HCEC 1CT (cell line): ENCODE results near the gene FBXO9.
"Not testable (repeated sequence)": the region's sequence is repeated elsewhere in the genome, so short reads cannot be mapped to it uniquely, and the experiment has no call there.

Experiments used
- DNase-seq: peaks from one replicate; pipeline ENCODE4 v3.0.0-alpha.2; 2017

FBXO9 gene

GRCh38 chr6:53048431-53049195 is 16.6 kb upstream of the FBXO9 start:
- DNase-seq, result peak; percentile 92

DNA sequence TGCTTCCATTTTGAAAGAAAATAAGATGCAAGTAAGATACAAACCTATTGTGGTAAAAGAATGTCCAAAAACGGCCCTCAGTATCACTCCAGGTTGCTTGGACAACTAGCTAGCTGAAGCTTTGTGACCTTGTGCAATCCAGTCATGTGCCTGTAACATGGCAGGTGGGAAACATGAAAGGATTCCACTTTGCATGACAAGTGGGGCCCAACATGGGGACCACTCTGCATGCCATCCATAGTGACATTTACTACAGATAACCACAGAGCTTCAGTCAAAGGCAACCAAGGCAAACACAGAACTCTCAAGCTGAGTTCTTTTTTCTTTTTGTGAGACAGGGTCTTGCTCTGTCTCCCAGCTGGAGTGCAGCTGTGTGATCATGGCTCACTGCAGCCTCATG is 15.8 kb upstream of the FBXO9 start:
- no peak for DNase-seq

DNA sequence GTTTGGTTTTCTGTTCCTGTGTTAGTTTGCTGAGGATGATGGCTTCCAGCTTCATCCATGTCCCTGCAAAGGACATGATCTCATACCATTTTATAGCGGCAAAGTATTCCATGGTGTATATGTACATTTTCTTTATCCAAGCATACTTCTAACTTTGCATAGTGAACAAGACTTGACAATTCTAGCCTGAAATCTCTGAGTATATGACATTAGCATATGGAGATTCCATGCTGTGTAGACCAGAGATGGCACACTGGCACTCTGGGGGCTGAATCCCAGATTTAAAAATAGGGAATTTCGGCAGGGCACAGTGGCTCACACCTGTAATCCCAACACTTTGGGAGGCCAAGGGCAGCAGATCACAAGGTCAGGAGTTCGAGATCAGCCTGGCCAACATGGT is 13.1 kb upstream of the FBXO9 start:
- not testable (repeated sequence) for DNase-seq

- no peak for DNase-seq
Measured at GRCh38 chr6:53054532-53054931, 10.7 kb upstream of the FBXO9 start.

GRCh38 chr6:53055873-53056272 is 9.3 kb upstream of the FBXO9 start:
- no peak for DNase-seq

DNA sequence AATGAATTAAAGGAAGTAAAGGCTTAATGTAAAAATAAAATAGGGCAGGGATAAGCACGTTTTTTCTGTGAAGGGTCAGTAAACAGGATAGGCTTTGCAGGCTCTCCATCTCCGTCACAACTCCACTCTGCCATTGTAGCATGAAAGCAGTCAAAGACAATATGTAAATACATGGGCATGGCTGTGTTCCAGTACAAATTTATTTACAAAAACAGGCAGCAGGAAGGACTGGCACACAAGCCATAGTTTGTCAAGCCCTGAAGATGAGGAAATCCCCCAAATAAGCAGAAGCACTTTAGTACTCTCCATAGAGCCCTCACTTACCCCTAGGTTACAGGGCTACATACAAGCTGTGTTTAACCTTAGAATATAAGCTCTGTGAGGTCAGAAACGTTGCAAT is 8.9 kb upstream of the FBXO9 start:
- DNase-seq, result no peak

DNA sequence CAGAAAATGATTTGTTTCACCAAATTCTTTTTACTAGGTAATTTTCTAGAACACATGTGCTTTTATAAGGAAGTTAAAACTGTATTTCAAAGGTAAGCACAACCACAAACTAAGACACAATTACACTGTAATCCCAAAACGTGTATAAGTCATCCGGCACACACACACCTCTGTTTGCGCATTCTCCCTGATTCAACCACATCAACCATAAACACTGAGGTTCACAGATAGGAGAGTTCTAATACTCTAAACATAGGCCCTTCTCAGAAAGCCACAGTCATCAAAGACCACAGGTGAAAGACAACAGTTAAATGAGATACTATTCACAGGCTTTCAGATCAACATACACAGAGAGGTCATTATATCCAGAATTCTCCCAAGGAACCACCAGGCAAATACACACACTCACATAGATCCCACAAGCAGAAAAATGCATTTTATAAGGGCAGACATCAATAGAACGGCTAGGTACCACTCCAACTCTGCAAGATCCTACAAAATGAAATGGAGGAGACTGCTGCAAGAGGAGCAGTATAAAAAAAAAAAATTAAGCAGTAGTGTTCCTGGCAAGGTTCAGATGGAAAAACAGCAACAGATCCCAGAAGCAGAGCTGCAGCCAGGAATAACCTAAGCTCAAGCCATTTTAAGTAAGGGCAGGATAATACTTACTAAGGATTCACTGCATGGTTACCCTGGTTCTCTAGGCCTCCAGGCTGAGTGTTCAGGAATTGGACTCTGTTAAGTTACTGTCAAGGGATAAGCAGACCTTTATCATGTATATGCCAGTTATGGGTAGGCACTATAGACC is 6.6 kb upstream of the FBXO9 start:
- no peak for DNase-seq

DNA sequence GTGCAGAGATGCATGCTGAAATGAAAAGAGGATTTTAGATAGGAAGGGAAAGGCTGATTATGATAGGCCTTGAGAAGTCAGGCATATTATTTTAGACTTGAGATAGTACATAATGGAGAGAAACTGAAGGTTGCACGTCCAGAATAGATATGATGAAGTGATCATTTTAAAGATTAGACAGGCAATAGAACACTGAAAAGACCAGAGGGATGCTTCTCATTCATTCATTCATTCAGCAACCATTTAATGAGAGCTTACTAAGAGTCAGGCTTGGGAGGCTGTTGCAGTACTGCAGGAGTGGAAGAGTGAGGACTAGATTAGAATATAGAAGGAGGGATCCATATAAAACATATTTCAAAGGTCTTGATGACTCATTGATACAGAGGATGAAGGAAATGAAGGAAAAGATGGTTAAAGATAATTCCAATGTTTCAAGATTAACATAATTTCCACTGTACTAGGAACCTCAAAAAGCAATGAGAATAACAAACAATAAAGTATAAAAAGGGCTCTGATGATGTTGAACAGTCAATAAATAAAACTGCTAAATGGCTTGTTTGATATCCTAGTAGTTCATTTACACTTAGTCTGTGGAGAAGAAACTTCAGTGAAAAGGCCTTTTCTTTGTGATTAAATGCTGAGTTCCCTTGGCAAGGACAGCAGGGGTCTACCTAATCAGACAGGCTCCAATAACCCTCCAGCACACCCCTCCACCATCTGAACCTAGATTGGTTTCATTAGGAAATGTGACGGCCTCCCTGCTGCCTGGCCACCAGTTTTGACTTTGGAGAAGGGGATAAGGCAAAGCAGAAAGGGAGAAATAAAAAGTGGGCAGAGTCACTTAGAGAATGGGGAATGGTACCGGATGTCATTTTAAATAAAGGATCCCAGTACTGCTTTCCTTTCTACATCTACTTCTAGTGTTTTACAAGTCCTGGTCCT is 5.3 kb upstream of the FBXO9 start:
- no peak for DNase-seq

DNA sequence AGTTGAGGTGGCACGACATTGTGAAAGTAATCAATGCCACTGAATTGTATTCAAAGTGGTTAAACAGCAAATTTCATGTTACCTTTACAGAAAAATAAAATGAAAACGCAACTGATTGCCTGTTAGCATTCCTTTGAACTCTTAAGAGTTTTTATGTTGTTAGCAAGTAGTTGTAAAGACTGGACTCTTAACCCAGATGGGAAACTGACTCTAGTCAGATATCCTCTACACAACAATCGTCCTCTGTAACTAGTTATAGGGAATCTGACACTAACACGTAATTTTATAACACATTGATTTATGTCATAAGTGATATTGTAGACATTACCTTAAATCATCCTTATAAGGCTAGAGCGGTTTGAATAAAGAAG is 3.0 kb upstream of the FBXO9 start:
- no peak for DNase-seq

GRCh38 chr6:53064255-53064654 is 949 bp upstream of the FBXO9 start:
- DNase-seq, result not testable (repeated sequence)

GRCh38 chr6:53064726-53065265 is 408 bp upstream of the FBXO9 start:
- DNase-seq, result peak; percentile 98

GRCh38 chr6:53066077-53066417 is 843 bp downstream of the FBXO9 start:
- DNase-seq, result peak; percentile 38

DNA sequence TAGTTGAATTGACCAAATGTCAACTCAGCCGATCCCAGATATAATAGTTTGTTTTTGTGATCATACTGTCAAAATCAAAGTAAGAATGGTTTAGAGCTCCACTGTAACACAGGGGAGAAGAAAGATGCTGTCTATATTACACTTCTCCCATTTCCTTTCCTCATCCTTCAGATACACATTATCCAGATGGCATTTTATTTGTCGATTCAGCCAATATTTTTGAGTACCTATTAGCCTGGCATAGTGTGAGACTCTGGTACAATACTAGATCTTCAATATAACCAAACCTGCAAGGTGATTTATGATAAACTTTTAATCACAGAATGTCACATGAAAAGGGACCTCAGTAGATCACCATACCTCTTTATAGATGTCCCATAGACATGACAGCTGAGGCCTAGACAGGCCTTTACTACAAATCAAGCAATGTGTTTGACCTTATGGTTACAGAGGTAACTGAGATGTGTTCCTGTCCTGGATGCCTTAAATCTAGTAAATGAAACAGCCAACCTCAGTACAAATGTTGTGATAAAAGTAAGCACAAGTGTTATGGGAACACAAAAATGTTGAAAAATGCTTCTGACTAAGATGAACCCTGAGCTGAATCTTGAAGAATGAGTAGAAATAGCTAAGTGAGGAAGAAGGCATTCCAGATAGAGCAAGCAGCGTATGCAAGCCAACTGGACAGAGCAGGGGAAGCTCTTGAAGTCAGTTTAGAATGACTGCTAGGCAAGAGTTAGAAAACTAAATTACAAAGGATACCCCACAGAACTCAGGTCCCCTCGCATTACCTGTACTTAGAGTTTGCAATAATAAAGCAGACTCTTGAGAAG is 1.9 kb downstream of the FBXO9 start:
- DNase-seq, result no peak

DNA sequence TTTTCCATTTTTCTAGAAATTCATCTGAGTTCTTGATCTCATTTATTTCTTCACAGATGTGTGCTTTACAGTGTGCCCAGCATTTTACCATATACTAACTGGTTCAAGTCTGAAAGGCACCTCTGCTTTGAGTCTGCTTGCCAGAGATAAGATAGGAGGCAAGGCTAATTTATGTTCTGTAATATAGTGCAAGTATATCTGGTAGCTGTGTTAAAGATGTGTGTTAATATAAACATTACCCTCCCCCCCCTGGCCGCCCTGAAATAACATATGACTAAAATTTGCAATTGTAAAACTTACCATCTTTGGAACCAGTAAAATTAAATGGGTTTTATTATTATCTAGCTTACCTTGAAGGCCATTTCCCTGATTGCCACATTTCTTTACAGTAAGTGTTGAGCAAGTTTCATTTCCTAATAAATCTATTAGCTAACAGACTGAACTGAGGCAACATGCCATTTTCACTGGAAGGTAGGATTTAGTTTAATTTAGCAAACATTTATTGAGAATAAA is 2.7 kb downstream of the FBXO9 start:
- no peak for DNase-seq

DNA sequence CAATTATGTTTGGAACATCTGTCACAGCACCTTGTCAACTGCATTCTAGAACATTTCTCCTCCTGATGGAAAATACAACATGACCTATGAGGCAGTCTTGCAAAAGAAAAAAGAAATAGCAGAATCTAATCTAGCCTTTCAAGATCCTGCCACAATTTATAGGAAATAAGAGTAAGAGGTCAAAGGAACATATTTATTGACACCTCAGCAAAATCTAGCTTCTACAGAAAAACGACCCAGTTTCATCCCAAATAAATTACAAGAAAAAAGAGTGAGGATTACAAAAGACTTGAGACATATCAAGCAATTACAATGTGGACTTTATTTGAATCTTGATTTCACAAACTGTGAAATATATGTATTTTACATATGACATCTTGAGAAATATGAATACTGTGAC is 4.2 kb downstream of the FBXO9 start:
- no peak for DNase-seq

- no peak for DNase-seq
Measured at GRCh38 chr6:53070806-53071205, 5.6 kb downstream of the FBXO9 start.

DNA sequence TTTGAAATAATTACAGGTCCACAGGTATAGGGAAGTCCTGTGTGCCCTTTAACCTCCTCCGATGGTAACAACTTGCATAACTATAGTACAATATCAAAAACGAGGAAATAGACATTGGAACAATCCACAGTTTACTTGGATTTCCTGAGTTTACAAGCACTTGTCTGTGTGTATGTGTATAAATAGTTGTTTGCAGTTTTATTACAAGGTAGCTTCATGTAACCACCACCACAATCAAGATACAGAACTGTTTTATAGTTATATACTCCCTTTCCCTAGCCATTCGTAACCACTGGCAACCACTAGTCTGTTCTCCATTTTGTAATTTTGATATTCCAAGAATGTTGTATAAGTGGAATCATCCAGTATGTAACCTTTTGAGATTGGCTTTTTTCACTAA is 9.1 kb downstream of the FBXO9 start:
- DNase-seq, result no peak

GRCh38 chr6:53080813-53081212 is 15.6 kb downstream of the FBXO9 start:
- DNase-seq, result no peak

DNA sequence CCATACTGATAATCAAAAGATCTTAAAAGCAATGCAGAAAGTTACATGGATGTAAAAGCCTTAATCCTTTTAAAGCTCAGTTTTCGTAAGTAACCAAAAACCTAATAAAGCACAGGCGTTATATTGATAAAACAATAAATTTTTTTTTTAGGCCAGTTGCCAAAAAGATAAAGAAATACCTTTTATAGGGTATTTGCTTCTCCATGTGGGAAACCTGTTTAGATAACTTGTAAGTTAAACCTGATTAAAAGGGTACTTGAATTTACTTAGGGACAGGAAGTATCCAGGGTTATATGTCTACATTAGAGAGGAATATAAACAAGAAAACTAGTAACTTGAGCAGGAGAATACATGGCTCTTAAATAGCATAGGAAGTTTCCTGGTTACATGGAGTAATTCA is 21.1 kb downstream of the FBXO9 start:
- DNase-seq, result no peak

DNA sequence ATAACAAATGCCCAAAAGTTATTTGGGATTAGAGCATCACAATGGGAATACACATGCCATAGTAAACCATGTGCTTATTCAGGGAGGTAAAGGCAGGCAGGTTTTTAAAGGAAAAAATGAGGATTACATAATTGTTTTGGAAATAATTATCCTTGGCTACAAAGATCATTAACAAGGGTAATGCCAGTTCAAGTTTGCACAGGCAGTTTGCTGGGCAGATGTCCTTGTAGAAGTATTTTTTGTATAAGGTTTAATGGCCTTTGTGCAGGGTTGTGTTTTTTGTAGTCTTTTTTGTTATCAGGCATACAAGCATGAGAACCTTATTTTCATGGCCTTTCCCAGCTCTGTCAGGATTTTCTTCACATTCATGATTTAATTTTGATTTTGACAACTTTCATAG is 24.7 kb downstream of the FBXO9 start:
- DNase-seq, result no peak

DNA sequence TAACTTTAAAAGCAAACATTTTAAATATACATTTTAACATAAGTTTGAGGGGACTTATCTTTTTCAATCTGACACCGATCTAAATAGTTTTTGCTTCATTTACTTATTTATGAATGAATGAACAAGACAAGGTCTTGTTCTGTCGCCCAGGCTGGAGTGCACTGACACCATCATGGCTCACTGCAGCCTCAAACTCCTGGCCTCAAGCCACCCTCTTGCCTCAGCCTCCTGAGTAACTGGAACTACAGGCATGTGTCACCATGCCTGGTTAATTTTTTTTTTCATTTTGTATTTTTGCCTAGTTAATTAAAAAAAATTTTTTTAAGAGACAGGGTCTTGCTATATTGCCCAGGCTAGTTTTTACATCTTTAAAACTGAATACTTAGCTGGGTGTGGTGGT is 25.4 kb downstream of the FBXO9 start:
- peak; percentile 35 for DNase-seq

DNA sequence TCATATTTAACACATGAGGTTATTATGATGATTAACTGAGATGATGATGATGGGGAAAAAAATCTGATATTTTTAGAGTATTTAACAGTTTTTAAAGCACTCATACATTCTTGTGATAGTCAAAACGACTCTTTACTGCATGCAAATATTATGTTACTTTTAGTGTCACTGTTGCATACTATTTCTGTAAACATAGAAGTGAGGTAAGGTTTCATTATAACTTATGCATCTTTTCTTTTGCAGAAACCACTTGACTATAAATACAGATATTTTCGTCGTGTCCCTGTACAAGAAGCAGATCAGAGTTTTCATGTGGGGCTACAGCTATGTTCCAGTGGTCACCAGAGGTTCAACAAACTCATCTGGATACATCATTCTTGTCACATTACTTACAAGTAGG is 30.1 kb downstream of the FBXO9 start:
- no peak for DNase-seq
